Activated CD4-positive, alpha-beta T cell treated with anti-CD3 and anti-CD28 coated beads, Interleukin-2, amount 50 U/mL, for 16 hours (primary cell): ENCODE results near the gene APBA2.

ENCODE experiments used
- DNase-seq: peaks from one replicate; pipeline ENCODE4 v3.0.0-alpha.2; 2020

Gene APBA2

DNA sequence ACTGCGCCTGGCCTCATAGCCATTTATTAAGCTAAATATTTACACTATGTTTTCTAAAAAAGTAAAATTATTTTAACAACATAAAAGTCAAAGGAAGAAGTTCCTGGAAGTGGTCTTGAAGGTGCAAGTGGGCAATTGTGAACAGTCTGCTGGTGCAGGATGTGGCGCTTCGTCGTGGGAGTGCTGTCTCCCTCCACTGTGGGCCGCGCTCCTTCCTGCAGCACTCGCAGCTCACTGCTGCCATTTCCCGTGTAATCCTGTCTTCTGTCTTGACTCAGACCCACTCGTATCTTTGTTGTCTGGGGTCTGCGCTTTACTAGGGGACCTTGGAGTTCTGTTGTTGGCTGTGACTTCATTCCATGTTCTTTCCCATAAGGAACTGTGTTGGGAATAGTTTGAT lies 56.3 kb downstream of the APBA2 start:
- DNase-seq: no peak

DNA sequence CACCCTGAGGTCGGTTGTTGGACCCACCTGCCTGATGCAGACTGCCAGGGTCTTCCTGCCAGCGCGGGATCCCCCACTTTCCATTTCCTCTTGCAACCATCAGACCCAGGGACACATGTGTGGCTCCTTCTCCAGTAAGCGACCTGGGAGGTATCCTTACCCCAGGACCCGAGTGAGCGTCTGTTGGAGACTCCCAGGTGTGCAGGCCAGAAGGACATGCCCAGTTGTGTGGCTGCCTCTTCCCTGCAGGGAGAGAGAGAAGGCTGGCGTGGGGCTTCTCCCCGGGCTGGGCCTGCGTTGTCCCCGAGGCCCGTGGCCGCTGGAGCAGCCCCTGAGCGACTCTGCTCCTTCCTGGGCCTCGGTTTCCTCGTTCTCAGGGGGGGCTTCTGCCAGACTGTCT lies 56.8 kb downstream of the APBA2 start:
- DNase-seq: no peak

DNA sequence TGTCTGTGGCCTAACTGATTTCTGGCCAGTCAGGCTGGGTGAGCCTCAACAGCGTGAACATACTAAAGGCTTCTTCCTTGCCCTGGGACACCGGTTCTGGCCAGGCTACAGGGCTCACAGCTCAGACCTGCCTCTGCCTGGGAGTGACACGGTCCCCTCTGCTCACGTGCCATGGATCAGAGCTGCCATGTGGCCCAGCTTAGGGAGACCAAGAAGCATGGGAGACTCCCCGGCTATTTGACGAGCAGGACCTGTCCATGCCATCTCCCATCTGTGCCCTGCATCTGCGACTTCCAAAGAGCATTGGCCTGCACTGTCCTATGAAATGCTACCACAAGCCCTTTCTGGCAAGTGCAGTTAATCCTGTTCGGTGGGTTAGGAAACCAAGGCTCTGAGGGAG lies 57.4 kb downstream of the APBA2 start:
- no peak for DNase-seq

DNA sequence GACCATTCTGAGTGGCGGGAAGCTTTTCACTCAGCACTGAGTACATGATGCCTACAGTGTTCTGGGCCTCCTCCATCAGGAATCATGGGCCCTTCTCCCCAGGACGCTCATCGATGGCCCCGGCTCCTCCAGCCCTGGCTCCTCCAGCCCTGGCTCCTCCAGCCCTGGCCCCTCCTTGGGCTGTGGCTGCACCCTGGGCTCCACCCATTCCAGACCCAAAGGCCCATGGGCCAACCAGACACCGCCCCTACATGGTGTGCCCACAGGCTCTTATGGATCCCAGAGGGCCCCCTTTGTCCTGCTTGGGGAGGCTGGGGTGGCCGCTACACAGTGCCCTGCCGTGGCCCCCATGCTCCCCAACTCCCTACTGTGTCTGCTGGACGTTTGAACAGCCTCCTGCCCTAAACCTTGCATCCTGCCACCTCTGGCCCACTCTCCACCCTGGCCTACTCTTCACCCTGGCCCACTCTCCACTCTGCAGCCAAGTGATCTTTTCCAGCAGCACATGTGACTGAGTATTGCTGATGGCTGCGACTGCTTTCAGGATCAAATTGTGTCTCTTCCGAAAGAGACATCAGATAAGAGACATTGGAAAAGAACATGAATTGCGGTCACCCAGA lies 57.9 kb downstream of the APBA2 start:
- no peak for DNase-seq

DNA sequence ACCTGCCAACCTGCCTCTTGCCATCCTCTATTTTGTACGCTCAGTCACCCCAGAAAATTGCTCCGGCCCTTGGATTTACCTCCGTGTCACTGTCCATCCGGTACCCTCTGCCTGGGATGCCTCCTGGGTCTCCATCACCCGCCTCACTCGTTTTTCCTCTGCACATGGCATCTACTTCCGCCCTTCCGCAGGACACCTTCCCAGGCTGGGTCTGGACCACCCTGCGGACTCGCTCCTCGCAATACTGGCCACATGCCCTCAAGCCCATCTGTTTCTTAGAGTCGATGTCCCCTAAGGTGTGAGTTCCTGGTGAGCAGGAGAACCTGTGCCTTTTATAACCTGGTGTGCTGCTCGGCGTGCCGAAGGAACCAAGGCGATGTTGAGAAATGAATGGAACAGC lies 58.5 kb downstream of the APBA2 start:
- no peak for DNase-seq

DNA sequence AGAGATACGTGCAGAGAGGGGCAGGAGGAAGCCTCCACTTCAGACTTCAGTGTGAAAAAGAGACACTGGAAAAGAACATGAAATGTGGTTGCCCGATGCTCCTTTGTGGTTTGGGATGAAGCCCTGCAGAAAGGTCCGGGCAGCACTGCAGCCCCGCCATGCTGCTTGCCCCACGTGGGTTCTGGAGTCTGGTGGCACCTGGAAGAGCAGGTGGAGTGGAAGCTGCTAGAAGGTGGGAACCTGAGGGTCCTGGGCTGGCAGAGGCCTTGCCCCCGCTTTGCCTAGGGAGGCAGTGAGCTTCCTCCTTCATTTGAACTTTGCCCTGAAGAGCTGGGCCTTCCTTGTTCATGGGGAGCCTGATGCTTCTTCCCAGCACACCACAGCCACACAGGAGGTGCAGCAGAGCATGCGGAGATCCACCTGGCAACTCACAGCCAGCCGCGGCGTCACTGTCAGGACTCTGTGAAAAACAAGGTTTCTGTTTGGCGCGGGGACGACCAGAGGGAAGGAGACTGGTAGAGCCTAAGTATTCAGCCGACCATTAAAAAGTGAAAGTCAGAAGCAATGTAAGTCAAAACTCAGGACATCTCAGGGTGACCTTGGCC lies 59.0 kb downstream of the APBA2 start:
- no peak for DNase-seq

DNA sequence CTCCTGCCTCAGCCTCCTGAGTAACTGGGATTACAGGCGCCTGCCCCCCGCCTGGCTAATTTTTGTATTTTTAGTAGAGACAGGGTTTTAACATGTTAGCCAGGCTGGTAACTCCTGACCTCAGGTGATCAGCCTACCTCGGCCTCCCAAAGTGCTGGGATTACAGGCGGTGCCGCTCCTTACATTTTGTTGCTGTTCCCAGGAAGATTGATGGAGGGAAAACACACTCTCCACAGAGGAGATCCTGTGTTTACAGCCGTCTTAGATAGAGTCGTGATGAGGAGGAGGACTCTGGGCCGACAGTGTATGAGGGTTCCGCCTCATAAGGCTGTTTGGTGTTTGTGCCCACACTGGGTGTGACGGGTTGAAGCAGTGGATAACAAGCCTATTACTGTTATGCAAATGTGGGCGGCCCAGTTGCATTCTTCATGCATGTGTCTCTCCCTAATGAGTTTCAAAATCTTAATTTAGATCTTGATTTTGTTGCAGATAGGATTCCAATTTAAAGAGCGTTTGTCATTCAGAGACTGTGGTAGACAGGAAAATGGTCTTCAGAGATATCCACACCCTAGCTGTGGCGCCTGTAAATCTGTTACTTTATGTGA lies 60.0 kb downstream of the APBA2 start:
- DNase-seq: no peak

DNA sequence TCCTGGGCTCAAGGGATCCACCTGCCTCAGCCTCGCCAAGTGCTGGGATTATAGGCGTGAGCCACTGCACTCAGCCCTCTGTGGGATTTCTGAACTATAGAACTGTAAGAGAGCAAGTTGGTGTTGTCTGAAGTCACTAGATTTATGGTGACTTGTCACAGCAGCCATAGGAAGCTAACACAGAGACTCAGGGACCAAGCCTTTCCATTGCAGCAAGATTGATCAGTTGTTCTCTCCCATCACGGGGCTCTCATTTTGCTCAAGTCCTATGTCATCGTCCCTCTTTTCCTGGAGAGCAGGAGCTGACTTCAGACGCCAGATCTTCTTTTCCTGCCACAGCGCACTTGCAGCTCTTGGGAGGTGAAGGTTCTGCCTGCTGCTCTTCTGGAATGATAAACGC lies 61.0 kb downstream of the APBA2 start:
- DNase-seq: no peak

DNA sequence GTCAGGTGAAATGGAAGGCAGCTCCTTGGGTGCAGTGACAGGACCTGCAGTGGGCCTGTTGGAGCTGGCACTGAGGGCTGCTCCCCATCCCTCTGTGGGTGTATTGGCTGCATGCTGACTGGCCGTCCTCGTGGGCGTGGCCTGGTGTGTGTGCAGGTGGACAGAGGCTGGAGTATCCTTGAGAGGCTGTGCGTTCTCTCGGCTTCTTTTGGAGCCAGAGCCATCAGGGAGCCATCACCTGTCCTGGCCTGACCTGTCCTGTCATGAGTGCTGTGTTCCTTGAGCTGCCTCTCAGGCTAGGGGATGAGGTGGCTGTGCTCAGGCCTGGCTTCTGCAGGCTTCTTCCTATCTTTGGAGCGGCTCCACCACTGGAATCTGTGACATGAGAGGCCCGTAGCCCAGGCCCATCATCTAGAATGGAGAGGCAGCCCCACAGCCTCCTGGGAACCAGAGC lies 61.5 kb downstream of the APBA2 start:
- no peak for DNase-seq

DNA sequence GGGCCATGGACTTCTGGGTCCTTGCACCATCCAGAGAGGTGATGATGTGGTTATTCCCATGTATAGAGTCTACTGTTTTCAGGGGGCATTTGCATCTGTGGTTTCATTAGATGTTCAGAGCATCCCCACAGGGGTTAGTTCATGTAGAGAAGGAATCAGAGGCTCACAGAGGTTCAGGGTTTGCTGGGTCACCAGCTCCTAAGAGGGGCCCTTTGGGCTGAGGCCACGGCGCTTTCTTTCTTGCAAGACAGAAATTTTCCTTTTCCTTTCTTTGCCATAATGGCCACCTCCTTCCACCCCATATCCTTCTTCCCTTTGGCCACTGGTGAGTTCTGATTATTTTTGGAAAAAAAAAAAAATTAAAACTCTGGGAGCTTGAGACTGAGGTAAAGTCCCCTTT lies 62.3 kb downstream of the APBA2 start:
- DNase-seq: no peak

DNA sequence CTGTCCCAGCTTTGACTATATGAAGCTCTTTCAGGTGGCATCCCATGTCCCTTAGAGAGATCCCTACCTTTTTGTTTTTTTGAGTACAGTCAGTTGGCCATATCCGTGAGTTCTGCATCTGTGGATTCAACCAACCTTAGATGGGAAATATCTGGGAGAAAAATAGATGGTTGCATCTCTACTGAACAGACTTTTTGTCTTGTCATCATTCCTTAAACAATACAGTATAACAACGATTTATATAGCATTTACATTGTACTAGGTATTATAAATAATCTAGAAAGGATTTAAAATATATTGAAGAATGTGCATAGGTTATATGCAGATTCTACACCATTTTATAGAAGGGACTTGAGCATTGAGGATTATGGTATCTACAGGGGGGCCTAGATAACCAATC lies 65.1 kb downstream of the APBA2 start:
- DNase-seq: no peak

DNA sequence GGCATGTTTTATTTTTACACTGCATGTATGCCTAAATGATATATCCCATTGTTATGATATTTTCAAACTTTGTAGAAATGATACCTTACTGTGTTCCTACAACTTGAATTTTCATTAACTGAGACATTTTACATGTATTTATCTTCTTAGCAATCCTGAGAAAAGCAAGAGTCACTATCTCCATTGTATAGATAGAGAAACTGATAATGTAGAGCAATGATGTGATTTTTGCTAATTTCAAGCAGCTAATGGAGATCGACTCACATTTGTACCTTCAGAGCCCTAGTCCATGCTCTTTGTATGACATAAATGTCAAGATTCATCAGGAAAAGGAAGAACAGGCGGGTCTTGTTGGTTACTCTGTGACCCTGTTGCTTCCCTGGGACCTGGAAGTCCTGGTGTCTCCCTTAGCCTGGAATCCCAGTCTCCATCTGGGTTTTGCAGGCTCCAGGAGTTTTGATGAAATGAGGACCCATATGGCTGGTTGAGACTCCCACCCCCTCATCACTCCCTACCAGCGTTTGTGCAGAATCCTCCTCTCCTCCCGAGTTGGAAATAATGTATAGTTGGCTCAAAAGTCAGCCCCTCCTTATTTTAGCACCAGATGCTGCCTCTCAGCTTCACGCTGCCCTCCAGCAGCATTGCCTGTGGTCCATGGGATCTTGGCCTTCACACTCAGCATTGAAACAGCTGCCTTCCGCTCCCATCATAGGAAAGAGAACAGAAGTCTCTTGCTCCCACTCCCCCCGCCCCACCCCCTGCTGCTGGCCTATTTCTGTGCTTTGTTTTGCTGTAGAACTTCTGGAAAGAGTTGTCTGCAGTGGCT lies 67.1 kb downstream of the APBA2 start:
- DNase-seq: no peak

DNA sequence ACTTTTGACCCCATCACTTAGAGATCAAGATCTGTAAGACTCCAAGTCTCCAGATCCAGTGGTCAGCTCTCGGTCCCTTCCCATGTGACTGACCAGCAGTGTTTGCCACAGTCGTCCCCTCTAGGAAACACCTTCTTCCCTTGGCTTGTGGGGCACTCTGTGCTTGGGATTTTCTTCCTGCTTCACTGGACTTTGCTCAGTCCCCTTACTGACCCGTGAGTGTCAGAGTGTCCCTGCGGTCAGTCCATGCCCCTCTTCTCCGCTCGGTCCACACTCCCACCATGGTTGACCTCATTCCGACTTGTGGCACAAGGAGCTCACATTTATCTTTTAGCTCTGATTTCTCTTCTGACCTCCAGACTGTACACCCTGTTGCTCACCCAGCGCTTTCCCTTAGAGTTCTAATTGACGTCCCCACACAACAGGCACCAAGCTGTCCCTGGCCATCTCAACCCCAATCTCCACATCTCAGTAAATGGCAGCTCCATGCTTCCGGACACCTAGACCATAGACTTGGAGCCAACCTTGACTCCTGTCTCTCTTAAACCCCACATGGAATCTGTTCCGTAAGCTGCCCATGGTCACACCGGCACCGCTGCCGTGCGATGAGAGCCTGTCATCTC lies 67.9 kb downstream of the APBA2 start:
- DNase-seq: no peak

DNA sequence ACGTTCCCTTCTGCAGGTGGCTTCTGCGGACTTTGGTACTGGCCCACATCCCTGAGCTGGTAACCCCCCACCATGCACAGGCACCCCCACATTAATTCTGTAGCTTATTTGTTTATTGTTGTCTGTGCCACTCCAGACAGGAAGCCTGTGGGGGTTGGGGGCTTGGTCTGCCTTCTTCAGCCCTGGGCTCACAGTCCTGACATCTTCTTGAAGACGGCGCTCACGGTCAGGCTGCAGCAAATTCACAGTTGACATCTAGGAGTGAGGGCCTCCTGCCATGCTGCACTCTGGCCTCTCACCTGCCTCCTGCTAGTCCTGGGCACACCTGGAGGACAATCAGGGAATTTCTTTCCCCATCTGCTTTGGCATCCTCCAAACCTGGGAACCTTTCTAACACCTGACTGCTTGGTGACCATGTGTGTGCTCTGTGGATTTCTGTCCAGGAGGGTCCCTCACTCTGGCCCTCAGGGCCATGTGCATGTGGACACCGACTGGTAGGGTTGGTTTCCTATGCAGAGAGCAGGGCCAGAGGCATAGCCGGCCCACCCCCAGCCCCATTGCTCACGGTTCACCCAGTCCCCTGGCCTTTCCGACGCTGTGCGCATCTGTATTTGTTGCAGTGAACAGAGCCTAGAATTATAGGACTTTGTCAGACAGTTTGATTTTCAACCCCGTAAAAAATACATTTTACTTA lies 68.8 kb downstream of the APBA2 start:
- DNase-seq: no peak

DNA sequence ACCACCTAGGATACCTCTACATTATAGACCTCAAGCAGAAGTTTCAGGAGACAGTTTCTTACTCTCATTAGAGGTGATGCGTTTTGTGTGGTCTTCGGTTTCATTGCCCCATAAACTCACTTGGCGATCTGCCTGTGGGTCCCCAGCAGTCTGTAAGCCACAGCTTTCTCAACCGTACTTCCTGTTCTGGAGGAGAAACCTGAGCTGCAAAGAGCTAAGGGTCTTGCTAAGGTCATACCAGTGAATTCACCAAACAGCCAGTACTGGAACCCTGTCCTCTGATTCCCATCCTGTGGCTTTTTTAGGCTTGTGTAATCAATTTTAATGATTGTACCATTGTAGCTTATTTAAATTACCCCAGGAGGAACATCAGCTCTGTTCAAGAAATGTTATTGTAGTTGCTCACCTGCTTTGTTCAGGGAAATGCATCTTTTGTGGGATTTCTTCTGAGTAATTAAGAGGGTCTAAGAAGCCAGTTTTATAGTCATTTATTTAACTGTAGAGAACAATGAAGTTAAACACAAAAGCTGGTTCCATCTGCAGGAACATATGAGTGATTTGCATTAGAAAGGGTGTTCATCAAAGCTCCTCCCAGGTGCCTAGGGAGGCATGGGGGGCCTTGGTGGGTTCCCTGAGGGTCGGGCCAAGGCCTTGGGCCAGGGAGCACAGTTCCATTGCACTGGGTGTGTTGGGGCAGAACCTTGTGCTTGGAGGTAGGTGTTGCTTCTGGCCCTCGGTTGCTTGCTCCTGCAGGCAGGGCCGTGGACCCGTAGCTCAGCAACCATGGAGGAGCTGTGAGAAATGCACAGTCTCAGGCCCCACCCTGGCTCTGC lies 69.6 kb downstream of the APBA2 start:
- DNase-seq: no peak

DNA sequence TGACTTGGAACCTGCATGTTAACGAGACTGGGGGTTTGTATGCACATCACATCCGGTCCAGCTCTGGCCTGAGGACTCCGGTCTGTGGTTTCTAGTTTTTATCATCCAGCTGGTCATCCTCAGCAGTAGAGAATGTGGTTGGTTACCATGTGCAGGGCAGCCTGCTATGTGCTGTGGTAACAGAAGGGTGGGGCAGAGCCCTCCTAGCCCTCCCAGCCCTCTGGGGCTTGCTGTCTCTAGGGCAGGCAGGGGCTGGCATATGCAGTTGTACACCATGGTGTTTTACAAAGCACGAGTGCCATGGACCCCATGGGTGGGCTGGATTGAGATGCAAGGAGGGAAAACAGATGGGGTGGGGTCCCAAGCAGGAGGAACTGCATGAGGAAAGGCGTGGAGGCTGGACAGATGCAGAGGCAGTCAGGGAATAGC lies 70.2 kb downstream of the APBA2 start:
- no peak for DNase-seq

DNA sequence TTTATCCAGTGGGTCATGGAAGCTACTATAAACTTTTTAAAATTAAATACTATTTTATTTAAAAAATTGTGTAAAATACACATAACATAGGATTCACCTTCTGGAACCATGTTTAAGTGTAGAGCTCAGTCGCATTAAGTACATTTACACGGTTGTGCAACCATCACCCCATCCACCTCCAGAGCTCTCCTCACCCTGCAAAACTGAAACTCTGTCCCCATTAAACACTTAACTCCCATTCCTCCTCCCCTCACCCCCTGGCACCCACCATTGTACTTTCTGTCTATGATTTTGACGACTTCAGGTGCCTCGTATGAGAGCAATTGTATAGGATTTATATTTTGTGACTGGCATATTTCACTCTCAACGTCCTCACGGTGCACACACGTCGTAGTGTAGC lies 70.7 kb downstream of the APBA2 start:
- DNase-seq: no peak

DNA sequence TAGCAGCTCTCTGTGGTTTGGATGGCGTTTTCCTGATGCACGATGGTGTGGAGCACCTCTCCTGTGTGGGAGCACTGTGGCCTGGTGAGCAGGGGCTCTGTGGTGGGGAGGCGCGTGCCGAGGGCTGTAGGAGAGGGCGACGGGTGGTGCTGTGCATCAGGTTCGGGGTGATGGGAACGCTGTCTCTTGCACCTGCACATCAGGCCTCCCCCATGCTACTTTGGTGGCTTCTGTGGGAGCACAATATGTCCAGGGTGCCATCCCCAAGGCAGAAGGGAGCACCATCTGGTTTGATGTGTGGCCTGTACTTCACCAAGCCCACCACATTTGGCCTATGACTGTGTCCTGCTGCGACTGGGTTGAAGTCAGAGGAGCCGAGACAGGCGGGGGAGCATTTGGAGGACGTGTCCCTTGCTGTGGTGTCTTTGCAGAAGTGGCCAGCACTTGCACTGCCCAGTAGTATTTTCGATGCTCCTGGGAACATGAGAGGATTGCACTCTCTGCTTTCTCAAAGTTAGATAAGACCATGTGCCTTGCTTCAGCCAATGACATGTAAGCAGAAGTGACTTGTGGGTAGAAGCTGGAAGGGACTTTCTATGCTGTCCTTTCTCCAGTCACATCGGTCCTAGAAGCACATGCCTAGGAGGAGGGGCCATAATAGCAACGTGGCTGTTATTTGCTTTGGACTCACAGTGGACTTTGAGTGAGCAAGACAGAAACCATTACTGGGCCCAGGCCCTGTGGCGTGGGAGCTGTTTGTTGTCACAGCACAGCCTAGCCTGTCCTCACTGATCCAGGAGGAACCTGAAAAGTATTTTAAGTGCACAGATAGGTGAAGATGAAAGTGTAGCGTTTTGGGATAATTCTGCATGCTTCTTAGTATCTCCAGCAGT lies 72.1 kb downstream of the APBA2 start:
- no peak for DNase-seq

DNA sequence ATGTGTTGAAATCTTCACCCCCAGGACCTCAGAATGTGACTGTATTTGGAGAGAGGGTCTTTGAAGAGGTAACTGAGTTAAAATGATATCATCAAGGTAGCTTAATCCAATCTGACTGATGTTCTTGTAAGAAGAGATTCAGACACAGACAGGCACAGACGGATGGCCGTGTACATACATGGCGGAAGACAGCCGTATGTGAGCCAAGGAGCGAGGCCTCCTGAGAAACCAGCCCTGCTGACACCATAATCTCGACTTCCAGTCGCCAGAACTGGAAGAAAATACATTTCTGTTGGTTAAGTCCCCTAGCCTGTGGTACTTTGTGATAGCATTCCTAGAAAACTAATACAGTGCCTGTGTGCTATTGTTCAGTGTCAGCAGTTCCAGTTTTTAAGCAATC lies 73.6 kb downstream of the APBA2 start:
- no peak for DNase-seq

DNA sequence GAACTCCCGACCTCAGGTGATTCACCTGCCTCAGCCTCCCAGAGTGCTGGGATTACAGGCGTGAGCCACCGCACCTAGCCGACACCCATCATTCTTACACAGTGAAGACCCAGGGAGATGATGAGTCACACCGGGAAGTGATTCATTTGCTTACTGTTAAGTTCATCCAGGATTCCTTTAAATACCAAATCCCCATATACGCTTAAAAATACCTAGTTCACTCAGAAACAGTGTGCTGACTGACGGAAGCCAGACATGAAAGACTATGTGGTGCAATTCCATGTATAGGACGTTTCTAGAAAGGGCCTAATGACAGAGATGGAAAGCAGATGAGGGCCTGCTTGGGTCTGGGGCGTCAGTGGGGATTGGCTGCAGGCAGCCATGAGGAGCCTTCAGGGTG lies 75.2 kb downstream of the APBA2 start:
- no peak for DNase-seq

DNA sequence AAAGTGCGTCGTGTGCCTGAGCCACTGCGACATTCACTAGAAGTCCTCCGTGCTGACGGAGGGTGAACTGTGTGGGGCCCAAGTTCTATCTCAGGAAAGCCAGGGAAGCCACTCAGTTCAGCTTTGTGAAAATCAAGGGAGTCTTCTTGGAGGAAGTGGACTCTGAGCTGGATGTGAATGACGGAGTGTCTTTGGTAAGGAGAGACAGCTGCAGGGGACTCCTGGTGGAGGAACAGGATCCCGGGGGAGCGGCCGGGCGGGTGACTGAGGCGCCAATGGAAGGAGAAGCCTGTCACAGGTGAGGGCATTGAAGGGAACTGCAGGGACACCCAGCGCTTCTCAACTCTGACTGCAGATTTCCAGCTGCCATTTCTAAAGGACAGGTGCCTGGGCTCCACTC lies 75.6 kb downstream of the APBA2 start:
- DNase-seq: no peak
